ENCODE data around the gene ARID1B. TPM values are rescaled to one million over a fixed set of nuclear protein-coding genes. Genes with fewer than 3 reads are reported as not detected.

ARID1B gene
- total RNA-seq, 1 experiment from 2014 or later: 91.7 TPM

GRCh38 chr6:157246771-157247484, 469.8 kb downstream of the ARID1B start:
- POLR2A ChIA-PET: no interaction called here
- in situ Hi-C loops (cut with HindIII; ENCODE audit: low pct_unique_long_range_greater_than_20kb, low sequenced_read_pairs) (no loop called here), intact Hi-C loops (cut with micrococcal nuclease; ENCODE audit: unreplicated experiment) (no loop called here)
- Histone ChIP-seq H3K27me3 (ENCODE audit: control insufficient read depth, insufficient read depth, low read length) (no peaks in the 10 kb centered on the region; the same call in 1 of the 2 replicates), H3K27ac (ENCODE audit: low read length) (no peak overlapping the region), H3K4me1 (ENCODE audit: control insufficient read depth, insufficient read depth, low read length) (no peaks in the 10 kb centered on the region), H3K36me3 (ENCODE audit: control insufficient read depth, insufficient read depth, low read length) (no peaks in the 10 kb centered on the region), H3K4me3 (ENCODE audit: low read depth in 2 of 2, low read length in 2 of 2) (no peak overlapping the region), H3K9me3 (ENCODE audit: control insufficient read depth, insufficient read depth, low read depth, low read length) (no peaks in the 10 kb centered on the region)
- no TSS peak for BruUV-seq (replicated peaks)
- CTCF ChIA-PET: no interaction called here
- TF ChIP-seq TCF7L2 (IDR thresholded peaks at IDR 0.05; ENCODE audit: low read depth, low read length): no peak
- no peak for TF ChIP-seq SIN3A (IDR thresholded peaks at IDR 0.05; ENCODE audit: borderline replicate concordance, insufficient read depth, low read depth, low read length)
- TF ChIP-seq CTCF (IDR thresholded peaks at IDR 0.05): no peak
- no peak for TF ChIP-seq REST (IDR thresholded peaks at IDR 0.05; ENCODE audit: insufficient read depth in 1 of 2, low read depth in 2 of 2, low read length in 1 of 2)
- TF ChIP-seq POLR2AphosphoS5 (IDR thresholded peaks at IDR 0.05; ENCODE audit: low read depth, low read length): no peak
- no peak for DNase-seq (ENCODE audit: low read depth, low spot score)
- ATAC-seq: no peak

- ChIA-PET CTCF (no interaction called here), POLR2A (no interaction called here)
- no peaks in the 10 kb centered on the region for H3K9me3 ChIP-seq (ENCODE audit: control insufficient read depth, insufficient read depth, low read depth, low read length)
- no peaks in the 10 kb centered on the region for H3K4me1 ChIP-seq (ENCODE audit: control insufficient read depth, insufficient read depth, low read length)
- no peak for ATAC-seq
- in situ Hi-C loops (cut with HindIII; ENCODE audit: low pct_unique_long_range_greater_than_20kb, low sequenced_read_pairs) (no loop called here), intact Hi-C loops (cut with micrococcal nuclease; ENCODE audit: unreplicated experiment) (no loop called here)
- no peaks in the 10 kb centered on the region for H3K36me3 ChIP-seq (ENCODE audit: control insufficient read depth, insufficient read depth, low read length)
- no peaks in the 10 kb centered on the region; the same call in none of the 2 replicates for H3K27me3 ChIP-seq (ENCODE audit: control insufficient read depth, insufficient read depth, low read length)
- no peak for DNase-seq (ENCODE audit: low read depth, low spot score)
- BruUV-seq (replicated peaks): no TSS peak
- H3K4me3 ChIP-seq (ENCODE audit: low read depth in 2 of 2, low read length in 2 of 2): no peak overlapping the region
- TF ChIP-seq REST (IDR thresholded peaks at IDR 0.05; ENCODE audit: insufficient read depth in 1 of 2, low read depth in 2 of 2, low read length in 1 of 2): no peak
- no peak for TF ChIP-seq TCF7L2 (IDR thresholded peaks at IDR 0.05; ENCODE audit: low read depth, low read length)
- TF ChIP-seq POLR2AphosphoS5 (IDR thresholded peaks at IDR 0.05; ENCODE audit: low read depth, low read length): no peak
- no peak for TF ChIP-seq SIN3A (IDR thresholded peaks at IDR 0.05; ENCODE audit: borderline replicate concordance, insufficient read depth, low read depth, low read length)
- TF ChIP-seq CTCF (IDR thresholded peaks at IDR 0.05): no peak
- H3K27ac ChIP-seq (ENCODE audit: low read length): no peak overlapping the region
Measured at GRCh38 chr6:157248264-157248663, 471.1 kb downstream of the ARID1B start.
